GM18517 (cell line): ENCODE results near the gene PSME2.

Experiments used
- ATAC-seq: cut with Tn5 transposase; IDR thresholded peaks from one replicate; pipeline ENCODE4 v1.9.1; 2021; ENCODE audit warnings: mild to moderate bottlenecking, moderate library complexity; ENCODE audit not compliant: unreplicated experiment

Gene PSME2

DNA sequence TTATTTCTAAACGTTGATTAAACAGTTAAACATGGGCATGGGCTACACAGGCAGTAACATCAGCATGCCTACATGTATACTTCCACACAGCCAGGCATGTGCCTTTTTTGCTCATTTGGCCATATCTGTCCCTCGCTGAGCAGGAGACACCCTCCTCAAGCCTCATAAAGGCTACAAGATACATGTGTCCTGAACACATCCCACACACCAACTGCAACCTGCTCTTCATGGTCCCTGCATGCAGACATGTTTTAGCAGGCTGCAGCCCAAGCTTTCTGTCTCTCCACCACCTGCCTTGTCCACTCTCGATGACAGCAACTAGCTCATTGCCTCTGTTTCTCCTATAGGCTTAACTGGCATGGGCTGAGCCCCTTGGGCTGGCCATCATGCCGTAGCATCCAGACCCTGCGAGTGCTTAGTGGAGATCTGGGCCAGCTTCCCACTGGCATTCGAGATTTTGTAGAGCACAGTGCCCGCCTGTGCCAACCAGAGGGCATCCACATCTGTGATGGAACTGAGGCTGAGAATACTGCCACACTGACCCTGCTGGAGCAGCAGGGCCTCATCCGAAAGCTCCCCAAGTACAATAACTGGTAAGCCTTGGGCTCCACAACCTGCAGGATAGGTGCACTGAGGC is 49.7 kb downstream of the PSME2 start:
- no peak for ATAC-seq

DNA sequence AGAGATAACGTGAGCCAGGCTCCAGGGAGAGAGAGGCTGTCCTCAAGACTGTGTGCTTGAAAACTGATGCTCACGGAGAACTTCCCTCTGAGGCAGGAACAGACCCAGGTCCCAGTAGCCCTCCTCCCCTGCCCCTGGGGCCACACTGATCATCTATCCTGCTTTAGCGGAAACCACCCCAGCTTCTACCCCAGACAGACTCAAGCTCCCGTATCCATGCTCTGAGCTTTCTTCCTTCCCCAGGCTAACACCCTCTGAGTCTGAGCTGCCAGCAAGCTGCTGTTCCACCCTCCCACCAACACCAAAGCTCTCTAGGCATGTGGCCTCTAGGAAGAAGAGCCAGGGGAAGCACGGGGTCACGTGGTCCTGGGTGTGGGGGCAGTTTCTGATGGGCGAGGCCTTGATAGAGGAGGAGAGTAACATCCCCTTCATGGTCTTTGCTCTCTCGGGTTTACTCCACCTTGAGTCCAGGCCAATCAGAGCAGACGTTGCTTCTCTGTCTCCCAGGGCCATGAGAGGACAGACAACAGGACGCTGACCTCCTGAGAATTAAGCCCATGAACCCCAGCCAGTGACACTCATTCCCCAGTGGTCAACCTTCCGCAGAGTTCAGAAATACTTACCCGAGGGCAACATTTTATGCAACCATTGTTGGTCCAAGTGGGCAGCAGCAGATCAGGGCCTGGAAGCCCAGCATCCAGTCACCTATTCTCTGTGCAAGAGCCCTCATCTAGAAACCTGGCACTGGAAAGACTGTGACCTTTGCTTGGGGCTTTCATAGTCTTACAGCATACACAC is 50.9 kb downstream of the PSME2 start:
- ATAC-seq: peak; percentile 74

DNA sequence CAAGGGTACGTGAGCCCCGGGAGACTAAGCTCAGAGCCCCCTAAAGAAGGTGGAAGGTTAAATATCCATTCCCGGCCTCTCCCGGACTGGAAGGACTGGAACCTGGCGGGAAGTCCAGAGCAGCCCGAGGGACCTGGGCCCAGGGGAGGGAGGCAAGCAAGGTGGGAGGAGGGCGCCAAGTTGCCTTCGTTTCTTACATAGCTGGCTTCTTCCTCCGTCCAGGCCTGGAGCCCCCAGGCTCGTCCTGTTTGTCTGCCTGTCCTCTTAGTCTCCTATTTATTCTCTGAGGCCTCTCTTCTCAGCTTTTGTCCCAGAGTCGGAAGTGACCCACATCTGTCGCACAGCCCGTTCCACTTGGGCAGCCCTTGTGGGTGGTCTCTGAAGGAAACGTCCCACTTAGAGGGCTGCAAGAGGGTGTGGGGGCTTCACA is 51.6 kb downstream of the PSME2 start:
- no peak for ATAC-seq

DNA sequence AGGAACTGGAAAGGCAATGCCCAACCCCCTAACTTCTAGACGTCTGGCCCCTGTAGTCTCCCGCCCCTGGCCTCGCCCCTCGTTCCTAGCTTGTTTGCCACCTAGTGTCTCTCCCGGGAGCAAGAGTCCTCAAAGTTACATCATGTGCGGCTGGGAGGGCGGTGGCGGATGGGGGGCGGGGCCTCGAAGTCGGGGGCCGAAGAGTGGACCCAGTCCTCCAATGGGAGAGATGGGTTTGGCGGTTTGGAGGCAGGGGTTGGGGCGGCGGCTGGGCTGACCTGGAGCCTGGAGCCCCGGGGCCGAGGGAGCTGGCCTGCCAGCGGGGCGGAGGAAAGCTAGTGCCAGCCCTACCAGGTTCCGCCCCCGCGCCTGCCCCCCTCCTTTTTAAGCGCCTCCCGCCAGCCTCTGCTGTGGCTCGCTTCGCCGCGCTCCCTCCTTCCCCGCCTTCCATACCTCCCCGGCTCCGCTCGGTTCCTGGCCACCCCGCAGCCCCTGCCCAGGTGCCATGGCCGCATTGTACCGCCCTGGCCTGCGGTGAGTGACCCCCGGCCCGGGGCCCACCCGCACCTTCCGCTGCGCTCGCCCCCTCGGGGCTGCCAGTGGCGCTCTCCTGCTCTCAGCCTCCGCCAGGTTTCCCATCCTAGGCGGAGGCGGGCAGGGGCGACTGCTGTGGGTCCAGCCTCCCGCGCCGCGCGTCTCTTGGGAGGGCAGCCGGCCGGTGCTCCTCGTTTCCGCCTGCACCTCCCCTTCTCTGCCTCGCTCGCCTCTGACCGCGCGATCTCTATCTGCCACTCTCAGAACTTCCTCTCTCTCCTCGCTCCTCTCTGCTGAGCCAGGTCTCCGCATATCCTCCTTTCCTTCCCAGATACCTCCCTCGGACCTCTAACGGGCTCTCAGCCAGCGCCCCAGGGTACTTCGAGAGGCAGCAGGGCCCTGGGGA is 52.2 kb downstream of the PSME2 start, which contains the start of gene PCK2:
Gene PCK2, plus strand, starts transcription at position 411 of the 940 bp plus-strand sequence. Its CDS starts 95 bp downstream, at position 506.
- peak; percentile 35 for ATAC-seq
